Measurements from ENCODE around the gene SLC43A3.

GRCh38 chr11:57426929-57427726 is at the start of gene SLC43A3:
- TF ChIP-seq EZH2 (IDR thresholded peaks at IDR 0.05; ENCODE audit: insufficient read depth, poor library complexity, severe bottlenecking) (no peak), EZH2phosphoT487 (IDR thresholded peaks at IDR 0.05; ENCODE audit: insufficient read depth, low read depth) (no peak)
